Activated naive CD4-positive, alpha-beta T cell (primary cell): Measurements from ENCODE around the gene C15orf39.
"Not testable (repeated sequence)": the region's sequence is repeated elsewhere in the genome, so short reads cannot be mapped to it uniquely, and the experiment has no call there.

Source experiments
- DNase-seq, 4 experiments: peaks; one replicate each; lab custom pipeline; 2025; lab: John Stamatoyannopoulos, UW

Gene C15orf39

DNA sequence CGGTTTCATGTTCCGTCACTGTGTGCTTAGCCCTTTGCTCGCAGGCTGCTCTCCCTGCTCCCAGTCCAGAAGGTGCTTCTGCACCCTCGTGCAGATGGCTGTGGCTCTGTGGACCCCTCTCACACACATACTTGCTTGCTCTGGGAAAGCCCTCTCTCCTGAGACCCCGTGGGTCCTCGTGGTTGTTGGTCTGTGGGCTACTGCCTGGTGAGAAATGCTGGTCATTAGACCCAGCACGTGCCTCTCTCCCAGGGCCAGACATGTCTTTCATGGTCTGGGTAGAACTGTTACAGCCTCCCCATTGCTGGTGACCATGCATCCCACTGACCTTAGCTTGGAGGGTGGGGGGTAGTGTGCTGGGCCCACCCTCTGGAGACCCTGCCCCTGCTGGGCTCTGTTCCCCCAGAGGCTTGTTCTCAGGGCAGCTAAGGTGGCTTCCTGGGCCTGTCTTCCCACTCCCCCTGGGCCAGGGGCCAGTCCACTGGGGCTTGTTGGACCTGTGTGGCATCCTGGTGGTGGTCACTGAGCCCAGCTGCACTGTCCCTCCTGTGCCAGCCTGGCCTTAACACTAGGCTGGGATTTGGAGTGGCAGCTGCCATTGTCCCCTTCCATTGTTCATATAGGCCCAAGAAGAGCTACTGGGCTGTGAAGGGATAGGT, 10.6 kb downstream of the C15orf39 start:
- no peak for DNase-seq

DNA sequence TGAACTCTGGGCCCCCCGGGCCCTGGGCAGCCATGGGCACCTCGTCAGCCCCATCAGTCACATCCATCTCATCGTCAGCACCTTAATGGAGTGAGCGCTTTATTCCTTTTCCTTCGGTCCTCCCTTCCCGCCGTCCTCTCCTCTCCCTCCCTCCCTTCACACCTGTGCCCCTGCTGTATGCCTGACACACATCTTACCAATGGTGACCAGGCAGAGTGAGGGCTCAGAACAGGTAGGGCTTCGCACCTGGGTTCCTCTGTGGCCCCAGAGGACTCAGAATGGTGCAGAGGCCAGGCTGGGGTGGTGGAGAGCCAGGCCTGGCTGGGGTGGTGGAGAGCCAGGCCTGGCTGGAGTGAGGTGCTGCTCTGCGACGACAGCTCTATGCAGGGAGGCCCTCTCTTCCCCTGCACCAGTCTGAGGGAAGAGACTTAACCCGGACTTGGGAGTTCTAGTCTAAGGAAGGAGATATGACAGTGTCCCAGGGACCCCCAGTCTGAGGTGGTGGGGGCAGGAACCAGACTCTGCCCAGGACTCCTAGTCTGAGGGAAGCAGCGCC, 11.6 kb downstream of the C15orf39 start:
- DNase-seq, result no peak

DNA sequence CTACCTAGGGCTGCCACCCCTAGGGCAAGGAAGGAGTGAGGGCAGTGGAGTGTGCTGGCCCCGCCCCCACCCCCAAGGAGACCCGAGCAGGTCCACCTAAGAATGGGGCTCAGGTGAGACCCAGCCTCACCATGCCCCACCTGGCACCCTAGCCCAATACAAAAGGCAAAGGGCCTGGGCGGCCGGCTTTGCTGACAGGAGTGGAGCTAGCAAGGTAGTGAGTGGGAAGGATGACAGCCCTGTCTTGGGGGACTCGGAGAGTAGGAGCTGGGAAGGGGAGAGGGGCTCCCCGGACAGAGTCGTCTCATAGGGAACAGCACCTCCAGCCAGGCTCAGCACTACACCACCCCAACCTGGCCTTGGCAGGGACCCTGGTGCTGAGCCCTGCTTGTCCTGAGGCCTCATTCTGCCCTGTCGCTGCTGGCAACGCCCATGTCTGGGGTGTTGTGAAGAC, 12.1 kb downstream of the C15orf39 start:
- DNase-seq, result no peak

DNA sequence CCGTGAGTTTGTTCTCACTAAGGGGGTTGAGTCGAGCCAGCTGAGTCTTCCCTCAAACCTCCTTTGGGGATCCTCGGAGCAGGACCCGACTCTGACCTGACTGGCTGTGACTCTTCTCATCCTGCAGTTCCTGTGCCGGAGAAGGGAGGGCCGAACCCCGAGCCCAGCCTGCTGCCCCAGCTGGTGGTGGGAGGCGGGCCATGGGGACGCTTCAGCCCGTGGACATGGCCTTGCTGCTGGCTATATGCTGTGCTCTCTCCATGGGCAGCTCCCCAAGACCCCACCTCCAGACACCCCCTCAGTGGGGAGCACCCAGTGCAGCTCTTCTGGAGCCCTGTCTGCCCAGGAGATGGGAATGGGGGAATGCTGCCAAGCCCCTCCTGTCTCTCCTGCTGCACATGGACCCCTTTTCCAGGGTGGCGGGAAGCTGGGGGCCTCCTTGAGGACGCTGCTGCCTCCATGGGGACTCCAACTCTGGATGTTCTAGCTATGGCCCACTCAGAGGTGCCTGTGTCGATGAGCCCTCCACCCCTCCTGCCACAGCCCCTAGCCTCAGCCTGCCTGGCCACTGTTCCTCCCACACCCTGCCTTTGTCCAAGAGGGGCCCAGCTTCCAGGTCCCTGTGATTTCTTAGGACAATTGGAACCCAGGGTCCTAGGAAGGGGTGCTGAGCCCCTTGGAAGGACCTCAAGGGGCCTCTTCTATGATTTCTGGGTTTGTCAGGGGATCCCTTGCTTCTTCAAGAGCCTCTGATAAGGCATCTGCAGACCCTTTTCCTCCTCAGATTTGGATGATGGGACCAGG, 12.8 kb downstream of the C15orf39 start:
- DNase-seq, result no peak

DNA sequence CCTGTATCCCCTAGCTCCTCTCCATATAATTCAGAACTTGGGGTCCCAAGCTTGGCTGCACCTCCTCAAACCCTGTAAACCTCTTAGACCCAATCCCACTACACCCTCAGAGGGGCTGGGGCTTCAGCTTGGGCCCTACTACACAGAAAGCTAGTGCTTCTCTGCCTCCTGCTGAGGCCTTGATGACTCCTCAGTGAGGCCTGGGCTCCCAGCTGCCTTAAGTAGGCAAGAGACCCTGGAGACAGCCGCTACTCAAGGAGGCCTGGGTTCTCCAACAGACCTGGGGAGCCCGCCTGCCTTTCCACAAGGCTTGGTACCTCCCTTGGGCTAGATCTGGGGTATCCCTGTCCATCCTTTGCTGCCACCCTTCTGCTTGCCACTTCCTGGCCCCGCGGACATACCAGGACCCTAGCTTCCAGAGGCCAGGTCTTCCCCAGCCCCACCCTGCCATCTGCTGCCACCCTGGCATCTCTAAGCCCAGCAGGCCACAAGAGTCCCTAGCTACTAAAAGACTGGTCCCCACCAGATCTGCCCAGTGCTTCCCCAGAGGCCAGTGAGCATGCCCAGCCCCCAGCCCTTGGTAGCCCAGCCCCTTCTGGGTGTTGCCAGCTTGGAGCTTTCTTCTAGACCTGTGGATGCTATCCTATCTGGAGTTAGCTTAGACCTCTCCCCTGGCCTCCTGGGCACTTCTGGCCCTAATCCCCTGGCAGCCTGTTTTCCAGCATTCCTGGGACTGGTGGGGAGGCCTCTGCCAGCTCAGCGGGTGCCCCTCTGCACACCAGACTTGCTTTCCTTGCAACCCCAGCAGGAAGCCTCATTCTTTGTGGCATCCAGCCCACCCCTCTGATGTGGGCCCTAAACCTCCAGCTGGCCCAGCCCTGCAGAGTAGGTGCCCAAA, 13.7 kb downstream of the C15orf39 start:
- no peak for DNase-seq

DNA sequence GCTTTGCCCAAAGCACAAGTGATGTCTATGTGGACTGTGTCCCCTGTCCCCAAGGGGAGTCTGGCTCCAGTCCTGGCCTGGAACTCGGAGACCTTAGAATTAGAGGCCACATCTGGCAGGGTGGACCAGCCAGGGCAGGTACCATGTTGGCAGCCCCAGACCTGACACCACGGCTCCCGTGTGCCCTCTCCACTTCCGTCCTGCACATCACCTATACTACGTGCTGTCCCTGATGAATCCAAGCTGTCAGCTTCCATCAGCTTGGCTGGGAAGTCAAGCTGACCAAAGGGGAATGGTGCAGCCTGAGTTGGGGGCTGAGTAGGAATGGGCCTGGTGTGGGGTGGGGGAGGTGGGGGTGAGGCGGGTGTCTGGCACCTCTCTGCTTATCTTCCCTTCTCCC, 15.3 kb downstream of the C15orf39 start:
- DNase-seq, result no peak

DNA sequence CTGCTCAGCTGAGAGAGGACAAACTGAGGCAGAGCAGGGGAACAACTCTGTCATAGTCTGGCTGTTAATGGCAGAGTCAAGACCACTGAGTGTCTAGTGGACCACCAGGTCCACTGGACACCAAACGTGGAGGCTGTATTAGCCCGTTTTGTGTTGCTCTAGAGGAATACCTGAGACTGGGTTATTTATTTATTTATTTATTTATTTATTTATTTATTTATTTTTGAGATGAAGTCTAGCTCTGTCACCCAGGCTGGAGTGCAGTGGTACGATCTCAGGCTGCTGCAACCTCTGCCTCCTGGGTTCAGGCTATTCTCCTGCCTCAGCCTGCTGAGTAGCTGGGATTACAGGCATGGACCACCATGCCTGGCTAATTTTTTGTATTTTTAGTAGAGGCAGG, 15.9 kb downstream of the C15orf39 start:
- DNase-seq, result not testable (repeated sequence)

DNA sequence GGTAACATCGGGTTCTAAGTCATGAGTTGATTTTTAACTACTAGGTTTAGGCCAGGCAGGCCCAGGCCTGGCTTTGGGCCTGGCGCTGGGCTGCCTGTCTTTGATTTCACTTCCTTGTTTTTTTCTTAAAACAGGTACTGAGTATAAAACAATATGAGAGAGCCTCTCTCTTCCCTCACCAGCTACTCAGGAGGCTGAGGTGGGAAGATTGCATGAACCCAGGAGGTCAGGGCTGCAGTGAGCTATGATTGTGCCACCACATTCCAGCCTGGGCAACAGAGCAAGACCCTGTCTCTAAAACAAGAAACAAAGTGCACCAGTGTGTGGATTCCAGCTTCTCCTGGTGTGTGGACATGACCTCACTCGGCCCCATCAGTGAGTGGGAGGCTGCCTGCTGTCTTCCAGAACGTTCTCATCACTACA, 17.8 kb downstream of the C15orf39 start:
- DNase-seq, result not testable (repeated sequence)

DNA sequence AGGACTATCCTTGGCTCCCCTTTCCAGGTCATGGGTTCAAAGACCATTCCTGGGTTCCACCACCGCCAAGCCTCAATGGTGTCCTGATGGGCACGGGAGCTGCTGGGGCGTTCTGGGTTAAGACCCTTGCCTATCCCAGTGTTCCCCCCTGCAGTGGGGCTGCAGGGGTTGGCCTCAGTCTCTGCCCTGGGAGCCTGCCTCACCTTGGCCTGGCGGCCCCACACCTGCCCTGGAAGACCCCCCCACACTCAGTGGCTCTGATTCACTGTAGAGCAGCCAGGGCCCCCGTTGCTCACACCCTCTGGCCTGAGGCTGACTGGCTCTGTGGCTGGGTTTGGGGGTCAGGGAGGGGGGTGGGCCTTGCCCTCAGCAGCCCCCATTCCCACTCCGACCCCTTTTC, 22.0 kb downstream of the C15orf39 start:
- DNase-seq, result no peak

DNA sequence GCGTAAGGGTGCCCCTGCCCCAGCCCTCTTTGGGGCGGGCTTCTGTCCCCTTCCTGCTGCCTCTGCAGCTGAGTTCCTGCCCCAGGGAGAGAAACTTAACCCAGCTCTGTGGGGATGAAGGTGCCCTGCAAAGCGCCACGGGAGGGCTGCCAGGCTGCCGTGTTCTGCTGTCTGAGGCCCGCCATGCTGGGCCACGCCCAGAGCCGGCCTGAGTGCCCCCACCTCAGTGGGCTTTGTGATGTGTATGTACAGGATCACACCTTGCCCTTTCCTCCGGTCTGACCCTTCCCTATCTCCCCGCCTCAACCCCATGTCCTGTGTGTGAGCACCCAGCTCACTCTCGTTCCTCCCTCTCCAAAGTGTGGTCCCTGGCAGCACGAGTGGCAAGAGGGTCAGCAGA, 22.6 kb downstream of the C15orf39 start:
- DNase-seq, result no peak

DNA sequence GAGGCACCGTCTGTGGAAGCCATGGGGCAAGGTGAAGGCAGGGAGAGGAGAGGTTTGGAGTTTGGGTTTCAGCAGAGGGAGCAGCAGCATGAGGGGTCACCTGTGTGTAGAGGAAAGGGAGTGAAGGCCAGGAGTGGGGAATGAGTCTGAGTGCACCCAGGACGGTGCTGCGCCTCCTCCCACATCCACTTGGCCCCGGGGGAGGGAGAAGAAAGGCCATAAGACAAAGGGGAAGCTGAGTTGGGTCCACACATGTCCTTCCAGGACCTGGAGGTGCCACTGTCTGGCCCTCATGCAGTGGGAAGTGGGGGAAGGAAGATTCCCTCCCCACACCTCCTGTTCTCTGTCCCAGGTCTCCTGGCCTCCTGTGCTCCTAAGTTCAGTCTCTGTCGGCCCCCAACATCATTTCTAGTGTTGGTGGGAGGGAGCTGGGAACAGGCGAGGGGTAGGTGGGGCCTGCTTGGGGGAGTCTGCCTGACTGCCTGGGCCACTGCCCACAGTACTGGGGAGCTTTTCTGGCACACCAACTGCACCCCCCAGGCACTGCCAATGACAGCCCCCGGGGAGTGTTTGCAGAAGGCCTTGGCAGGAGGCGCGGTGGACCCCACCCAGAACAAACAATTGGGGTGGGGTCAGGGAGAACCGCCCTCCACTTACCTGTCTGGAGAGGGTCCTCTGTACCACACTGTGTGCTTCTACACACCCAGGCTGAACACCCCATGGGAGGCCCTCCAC, 23.6 kb downstream of the C15orf39 start:
- not testable (repeated sequence) for DNase-seq

DNA sequence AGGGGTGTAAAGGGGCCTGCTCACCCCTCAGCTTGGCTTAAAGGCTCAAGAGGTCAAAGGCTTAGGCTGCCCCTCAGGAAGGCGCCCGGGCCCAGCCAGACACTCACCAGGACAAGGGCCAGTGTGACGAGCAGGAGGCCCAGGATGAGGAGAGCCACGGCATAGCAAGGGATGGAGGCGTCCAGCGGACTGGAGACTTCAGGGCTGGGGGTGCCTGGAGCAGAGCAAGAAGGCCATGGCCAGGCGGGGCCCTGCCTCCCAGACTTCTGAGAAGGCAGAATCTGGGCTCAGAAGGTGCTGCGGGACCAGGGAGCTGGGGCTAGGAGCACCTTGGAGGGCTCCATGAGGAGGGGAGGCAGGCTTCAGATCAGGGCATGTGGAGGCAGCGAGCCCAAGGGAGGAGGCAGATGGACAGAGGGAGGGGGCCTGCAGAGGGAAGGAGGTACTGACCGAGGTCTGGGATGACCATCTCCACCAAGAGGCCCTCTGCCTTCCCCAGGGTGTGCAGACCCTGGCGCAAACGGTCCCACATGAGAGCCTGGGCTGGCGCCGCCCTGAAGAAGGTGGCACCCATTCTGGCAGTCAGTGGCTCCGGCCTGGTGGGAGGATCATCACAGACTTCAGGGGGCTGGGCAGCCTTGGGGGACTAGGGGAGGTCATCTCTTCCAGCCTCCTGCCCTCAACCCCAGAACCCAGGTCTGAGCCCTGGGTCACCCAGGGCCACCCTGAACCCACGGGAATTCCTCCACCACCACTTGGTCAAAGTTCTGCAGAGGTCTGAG, 24.5 kb downstream of the C15orf39 start:
- DNase-seq, result no peak

DNA sequence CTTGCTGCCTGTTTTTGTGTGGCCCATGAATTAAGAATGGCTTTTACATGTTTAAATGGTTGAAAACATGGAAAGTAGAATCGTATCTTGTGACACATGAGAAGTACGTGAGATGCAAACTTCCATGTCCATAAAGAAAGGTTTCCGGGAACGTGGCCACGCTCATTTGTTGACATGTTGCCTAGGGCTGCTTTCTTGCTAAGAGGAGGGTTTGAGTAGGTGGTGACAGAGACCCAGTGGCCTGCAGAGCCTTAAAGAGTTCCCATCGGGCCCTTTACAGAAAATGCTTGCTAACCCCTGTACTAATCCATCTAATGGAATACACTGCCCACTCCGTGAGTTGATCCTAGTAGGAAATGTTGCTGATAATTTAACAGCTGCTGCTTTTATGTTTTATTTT, 25.4 kb downstream of the C15orf39 start:
- not testable (repeated sequence) for DNase-seq

DNA sequence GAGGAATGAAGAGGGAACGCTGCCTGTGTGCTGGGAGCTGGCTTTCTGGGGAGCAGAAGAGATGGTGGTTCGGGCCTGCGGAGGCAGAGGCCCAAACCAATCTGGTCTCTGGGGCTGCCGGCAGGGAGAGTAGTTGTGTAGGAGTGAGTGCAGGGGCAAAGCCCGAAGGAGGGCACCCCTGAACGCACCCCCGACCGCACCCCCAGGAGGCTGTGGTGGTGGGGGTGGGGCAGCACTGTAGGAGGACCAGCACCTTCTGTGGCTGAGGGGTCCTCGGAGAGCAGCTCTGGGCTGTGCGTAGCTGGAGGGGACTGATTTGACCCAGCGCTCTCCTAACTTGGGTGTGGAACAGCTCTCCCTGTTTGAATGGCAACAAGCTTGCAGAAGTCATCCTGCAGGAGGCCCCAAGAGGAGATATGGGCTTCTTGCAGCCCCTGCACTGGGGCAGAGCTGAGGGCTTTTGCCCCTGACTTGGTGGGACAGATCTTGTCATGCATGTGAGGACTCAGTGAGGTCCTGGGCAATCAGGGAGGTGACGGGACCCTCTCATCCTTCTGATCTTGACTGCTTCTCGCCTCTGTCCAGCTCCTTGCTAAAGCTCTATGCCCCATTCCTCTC, 26.1 kb downstream of the C15orf39 start:
- no peak for DNase-seq

DNA sequence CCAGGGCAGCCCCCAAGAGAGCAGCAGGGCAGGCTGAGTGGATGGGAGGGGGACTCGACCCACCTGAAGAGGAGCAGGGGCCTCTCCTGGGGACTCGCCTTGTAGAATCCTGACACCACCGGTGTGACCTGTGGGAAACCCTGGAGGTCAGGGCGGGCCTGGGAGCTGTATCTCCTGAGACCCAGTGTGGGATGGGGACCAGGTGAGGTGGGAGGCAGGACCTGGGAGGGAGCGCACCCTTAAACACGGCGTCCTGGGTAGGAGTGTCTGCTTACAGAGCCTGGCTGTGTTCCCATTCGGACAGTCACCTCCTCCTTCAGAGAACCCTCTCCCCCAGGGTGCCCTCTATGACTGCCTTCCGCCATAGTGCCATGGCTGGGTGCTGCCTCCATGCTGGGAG, 27.1 kb downstream of the C15orf39 start:
- no peak for DNase-seq

DNA sequence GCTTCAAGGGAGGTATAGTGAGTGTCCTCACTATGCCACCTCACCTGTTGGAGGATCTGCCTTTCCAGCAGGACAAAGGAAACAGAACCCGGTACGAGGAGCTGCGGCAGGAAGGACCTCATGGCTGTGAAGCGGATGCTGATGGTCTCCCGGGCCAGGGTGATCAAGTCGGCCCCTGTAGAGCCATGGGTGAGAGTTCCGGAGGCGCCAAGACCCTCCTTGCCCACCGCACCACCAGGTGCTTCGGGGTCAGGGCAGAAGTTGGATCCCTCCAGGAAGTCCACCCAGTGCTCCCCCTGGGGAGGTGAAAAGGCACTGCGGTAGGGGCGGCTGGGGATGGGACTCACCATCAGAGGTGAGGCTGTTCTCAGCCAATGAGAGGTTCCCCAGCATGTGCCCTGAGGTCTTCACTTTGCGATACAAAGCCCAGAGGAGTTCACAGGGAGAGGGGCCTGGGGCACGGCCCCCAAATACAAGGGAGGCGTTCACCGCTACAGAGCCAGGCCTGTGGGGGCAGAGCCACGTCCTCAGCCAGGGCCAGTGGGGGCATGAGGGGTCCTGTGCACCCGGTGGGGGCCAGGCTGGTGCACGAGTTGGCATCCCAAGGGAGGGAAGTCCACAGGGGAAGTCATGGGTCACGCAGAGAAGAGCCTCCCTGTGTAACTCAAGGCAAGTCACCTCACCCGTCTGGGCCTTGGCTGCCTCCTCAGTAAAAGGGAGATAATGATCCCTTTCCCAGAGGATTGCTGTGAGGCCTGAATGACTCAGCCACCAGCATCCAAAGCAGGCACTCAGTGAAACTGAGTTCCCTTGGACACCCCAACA, 27.7 kb downstream of the C15orf39 start:
- no peak for DNase-seq

DNA sequence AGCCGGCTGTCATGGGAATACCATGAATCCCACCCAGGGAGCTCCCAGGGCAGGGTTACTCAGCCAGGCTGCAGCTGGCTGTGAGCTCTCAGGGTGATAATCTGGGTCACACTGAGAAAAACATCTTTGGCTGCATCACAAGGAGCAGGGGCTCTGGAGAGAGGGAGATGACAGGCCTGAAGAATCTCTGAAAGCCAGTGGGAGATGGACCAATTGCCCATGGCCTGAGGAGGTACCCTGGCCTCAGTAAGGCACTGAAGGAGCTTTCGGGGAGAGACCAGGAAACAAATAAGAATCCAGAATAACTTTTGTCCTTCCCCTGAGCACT, 28.3 kb downstream of the C15orf39 start:
- no peak for DNase-seq

DNA sequence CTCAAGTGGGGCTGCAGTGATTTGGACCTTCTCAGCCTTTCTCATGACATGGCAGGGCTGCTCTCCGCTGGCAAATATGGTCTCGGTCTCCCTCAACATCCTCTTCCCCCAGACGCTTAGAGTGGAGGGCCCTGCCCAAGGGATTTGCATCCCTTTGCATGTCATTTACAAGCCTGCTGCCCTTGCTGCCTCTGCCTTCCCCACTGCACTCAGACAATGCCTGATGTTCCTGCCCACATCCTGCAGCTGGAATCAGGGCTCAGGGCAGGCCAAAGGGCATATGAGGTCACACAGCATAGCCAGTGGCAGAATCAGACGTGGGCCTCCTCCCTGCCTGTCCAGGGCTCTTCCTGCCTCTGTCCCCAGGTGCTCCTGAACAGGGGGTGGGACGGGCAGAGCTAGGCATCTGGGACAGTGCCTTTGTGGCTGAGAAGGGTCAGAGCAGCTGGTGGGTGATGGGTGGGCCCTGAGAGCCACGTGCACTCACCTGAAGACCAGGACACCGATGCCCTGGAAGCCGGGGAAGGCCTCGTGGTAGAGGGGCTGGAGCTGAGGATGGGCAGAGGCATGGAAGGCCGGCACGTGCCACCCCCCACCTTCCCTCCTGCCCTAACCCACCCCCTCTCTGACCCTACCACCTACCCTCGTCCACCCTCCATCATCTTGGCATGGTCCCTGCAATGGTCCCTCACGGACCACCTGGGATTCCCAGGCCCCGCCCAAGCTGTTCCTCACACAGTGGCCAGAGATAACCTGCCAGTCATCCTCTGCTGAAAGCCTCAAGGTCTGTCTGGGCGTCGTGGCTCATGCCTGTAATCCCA, 29.1 kb downstream of the C15orf39 start:
- DNase-seq, result no peak

DNA sequence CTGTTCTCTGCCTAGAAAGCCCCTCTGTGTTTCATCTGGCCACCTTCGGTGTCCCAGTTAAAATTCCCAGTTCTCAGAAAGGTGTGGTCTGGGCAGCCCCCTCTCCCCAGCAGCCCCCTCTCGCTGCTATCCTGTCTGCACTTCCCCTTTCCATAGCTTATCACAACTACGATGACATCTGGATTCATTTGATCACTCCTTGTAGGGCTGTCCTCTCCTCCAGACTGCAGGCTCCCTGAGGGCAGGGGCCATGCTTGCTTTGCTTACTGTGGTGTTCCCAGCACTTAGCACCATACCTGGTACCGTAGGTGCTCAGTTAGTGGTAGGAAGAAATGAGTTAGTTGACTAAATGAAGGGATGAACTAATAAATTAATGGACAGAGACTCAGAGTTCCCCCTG, 30.2 kb downstream of the C15orf39 start:
- no peak for DNase-seq
